ENCODE results near the gene CADM2. TPM values are rescaled to one million over a fixed set of nuclear protein-coding genes. Genes with fewer than 3 reads are reported as not detected.
A peak's percentile ranks its signal among the peaks of the same experiment; 100 is the strongest.
"Not testable (repeated sequence)": the region's sequence is repeated elsewhere in the genome, so short reads cannot be mapped to it uniquely, and the experiment has no call there.

CADM2 gene
- not detected in 2 replicates for total RNA-seq (2014; rRNA removed; shearing (Covaris generic))

DNA sequence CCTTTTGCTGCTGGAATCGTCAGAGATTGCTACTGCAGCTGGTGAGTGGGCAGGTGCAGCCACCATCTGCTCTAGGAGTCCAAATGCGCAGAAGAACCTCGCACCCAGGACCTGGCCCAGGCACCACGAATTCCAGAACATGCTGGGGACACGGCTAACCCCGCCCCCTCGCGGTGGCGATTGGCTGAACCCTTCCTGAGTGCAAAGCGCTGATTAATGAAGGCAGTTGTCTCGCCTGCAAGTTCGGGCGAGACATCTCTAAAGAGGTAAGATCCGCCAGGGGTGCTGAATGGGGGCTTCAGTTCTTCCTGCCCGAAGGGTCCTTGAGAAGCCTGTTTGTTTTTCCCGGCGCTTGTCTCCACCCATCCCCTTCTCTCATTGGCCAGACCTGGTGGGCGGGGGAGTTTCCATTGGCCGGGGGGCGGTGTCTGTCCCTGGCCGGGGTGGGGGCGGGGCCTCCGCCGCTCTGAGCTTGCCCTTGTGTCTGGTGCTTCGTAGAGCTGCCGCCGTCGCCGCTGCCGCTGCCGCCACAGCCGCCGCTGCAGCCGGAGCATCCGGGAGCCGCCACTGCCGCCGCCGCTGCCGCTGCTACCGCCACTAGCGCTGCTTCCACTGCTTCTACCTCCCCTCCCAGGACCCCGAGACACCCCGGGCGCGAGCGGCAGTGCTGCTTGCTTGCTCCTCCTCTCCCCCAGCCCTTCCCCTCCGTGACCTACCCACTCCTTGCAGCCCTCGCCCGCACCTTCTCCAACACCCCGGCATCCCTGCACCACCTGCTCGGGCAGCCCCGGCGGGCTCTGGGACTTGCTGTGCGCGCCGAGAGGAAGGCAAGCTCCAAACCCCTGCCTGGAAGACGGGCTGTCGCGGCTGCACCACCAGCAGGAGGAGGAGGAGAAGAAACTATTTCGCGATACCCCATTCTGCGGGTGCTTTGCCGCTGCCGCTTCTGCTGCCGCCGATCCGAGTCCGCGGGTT is at the start of gene CADM2:
TSS of gene CADM2 (plus strand) at position 495 of the 975 bp plus-strand sequence.
- DNase-seq (ENCODE audit: low spot score): peak; percentile 44

DNA sequence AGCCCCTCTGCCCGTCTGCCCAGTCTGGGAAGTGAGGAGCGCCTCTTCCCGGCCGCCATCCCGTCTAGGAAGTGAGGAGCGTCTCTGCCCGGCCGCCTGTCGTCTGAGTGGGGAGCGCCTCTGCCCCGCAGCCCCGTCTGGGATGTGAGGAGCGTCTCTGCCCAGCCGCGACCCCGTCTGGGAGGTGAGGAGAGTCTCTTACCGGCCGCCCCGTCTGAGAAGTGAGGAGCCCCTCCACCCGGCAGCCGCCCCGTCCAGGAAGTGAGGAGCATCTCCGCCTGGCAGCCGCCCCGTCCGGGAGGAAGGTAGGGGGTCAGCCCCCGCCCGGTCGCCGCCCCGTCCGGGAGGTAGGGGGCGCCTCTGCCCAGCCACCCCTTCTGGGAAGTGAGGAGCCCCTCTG is 40.2 kb upstream of the CADM2 start:
- not testable (repeated sequence) for DNase-seq (ENCODE audit: low spot score)

DNA sequence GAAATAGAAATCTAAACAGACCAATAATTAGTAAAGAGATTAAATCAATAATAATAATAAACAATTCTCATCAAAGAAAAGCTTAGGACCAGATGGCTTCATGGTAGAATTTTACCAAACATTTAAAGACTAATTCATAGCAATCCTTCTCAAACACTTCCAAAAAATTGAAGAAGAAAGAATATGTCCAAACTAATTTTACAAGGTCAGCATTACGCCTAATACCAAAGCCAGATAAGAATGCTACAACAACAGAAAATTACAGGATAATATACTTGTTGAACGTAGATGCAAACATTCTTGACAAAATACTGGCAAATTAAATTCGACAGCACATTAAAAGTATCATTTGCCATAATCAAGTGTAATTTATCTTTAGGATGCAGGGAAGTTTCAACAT is 36.1 kb upstream of the CADM2 start:
- DNase-seq (ENCODE audit: low spot score): no peak

GRCh38 chr3:84925571-84925970 is 33.2 kb upstream of the CADM2 start:
- no peak for DNase-seq (ENCODE audit: low spot score)

- no peak for DNase-seq (ENCODE audit: low spot score)
Observed at GRCh38 chr3:84943379-84943778, 15.4 kb upstream of the CADM2 start.

GRCh38 chr3:84946240-84946639 is 12.5 kb upstream of the CADM2 start:
- peak; percentile 5 for DNase-seq (ENCODE audit: low spot score)

DNA sequence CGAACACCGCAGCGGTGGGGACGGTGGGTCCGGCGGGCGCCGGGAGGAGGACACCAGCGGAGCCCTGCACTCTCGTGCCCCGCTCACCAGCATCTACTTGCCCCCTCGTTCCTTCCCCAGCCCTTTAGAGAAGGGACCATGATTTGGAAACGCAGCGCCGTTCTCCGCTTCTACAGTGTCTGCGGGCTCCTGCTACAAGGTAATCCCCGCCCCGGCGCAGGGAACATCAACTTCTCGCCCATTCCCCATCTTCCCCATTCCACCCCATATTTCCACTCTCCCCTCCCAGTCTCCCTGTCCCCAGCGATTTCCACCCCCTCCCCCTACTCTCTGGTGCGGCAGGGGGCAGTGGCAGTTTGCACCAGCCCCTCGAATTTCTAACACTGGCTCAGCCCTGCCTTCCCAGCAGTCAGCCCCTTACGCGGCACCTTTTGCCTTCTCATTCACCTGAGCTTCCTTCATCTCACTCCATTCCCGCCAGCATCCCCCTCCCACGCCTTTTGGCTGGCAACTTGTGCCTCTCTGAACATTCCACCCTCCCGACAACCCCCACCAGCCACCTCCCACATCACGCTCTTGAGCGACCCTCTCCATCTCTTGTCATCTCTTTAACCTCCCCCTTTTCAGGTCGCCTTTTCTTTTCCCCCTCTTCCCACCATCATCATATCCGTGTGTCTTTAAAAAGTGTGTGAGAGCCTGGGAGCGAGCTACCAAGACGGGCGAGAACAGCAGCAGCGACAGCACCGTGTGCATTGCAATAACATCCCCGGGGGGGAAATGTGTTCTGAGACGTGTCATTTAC is 882 bp downstream of the CADM2 start:
- no peak for DNase-seq (ENCODE audit: low spot score)

- no peak for DNase-seq (ENCODE audit: low spot score)
Observed at GRCh38 chr3:84960581-84960980, 1.8 kb downstream of the CADM2 start.

DNA sequence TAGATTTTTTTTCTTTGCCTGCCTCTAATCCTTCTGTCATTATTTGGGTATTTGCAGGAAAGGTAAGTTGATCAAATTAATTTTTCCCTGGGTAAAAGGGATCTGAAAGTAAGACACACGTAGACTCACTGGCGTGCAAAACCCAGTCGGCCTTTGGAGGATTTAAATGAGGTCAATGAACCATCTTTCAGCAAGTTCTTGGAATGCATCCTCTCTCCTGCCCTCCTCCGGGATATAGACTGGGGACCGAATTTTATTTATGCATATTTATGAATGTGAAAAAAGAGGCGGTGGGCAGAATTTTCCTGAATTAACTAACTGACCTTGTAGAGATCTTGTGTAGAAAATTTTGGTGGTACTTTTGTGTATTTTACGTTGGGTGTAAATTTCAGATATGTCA is 2.2 kb downstream of the CADM2 start:
- no peak for DNase-seq (ENCODE audit: low spot score)

DNA sequence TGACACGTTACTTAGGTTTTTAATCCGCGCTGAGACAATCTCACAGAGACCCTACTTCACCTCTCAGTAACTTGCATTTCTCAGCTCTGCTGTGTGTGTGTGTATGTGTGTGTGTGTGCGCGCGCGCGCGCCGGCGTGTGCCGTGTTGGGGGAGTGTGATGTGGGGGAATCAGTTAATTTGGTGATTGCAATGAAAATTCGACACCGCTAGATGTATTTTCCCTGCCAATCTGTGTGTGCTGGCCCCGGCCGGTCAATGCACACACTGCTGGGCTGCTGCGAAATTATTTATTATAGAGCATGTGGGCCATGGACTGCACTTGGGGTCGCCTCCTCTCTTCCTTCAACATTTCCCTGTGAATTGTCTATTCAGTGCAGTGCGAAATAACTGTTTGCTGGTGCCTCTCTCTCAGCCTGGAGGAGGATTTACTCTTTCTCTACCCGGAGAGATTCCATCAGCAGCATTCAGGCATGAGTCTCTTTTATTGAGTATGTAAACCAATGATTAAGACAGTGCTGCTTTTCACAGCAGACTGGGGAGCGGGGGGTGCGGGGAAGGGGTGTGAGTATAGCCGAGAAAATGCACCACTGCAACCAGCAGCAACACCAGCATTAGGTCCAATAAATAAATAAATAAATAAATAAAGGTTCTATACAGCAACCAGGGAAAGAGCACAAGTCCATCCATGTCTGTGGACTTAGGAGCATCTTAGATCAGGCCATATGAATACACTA is 2.9 kb downstream of the CADM2 start:
- DNase-seq (ENCODE audit: low spot score): no peak

- no peak for DNase-seq (ENCODE audit: low spot score)
Observed at GRCh38 chr3:84962415-84962814, 3.6 kb downstream of the CADM2 start.

DNA sequence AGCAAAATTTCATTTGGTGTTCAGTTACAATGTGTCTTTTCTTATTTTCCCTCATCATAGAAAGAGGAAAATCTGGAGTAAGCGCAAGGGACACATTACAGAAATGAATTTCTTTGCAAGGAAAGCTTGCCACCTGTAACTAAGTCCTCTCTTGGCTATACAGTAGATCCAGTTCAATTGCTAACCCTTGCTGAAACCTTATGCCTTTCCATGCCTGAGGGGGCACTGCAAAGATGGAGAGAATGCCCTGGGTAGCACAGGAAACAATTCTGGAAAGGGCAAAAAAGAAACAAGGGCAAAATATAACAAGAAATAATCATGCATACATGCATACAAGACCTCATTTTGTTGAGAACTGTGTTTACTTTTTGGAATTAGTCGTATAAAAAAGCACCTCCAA is 4.3 kb downstream of the CADM2 start:
- DNase-seq (ENCODE audit: low spot score): no peak

GRCh38 chr3:84965141-84965540 is 6.4 kb downstream of the CADM2 start:
- DNase-seq (ENCODE audit: low spot score): no peak

GRCh38 chr3:84967767-84968581 is 9.2 kb downstream of the CADM2 start:
- DNase-seq (ENCODE audit: low spot score): no peak

DNA sequence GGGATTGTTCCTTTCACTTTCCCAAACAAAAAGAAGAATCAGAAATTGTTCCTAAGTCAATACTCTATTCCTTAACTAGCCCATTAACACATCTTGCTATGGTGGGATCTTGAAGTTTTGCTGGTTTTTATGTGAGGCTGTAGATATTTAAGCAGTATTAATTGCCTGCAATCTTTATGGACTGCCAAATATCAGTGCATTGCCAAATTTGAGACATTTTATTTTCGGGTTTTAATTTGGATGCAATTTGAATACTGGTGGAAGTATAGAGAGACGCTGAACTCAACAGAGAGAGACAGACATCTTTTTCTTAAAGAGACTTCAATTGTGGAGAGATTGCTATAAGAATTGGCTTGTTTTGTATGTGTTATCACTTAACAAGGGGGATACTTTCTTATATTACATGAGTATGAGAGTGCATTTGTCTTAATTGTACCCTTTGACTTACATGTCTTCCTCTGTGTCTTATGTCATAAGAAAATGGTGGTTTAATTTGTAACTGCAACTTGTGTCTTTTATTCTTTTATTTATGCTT is 10.0 kb downstream of the CADM2 start:
- no peak for DNase-seq (ENCODE audit: low spot score)

DNA sequence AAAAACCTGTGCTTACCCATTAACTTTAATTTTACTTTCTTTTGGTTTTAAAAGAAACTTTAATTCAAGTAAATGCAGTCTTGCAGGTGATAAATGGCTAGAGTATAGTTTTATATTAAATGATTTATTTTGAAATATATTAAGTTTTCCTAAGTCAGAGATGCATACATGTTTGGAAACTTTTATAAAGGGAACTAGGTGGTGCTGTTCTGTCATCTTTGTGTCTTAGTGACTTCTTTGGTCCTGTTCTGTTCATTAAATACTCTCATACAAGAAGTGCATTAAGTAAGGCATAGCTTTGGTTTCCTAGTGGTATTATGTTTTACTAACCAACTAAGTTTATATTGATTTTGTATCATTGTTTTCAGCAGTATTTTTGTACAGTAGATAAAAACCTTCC is 15.6 kb downstream of the CADM2 start:
- no peak for DNase-seq (ENCODE audit: low spot score)

GRCh38 chr3:84977021-84977420 is 18.2 kb downstream of the CADM2 start:
- no peak for DNase-seq (ENCODE audit: low spot score)

DNA sequence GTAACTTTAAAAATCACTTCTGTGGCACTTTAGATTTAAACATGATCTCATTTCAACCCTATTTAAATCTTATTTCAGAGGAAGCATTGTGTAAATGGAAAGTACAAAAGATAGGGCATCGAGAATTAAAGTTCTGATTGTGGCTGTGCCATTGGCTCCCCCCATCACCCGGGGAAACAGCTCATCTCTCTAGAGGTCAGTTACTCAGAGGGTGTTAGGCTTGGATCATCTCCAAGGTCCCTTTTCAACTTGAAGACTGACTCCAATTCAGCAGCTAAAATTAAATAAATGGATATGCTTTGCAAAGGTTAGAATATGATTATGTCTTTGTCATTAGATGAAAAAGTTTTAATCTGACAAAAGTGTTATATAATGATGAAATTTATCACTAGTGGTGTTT is 20.1 kb downstream of the CADM2 start:
- no peak for DNase-seq (ENCODE audit: low spot score)

DNA sequence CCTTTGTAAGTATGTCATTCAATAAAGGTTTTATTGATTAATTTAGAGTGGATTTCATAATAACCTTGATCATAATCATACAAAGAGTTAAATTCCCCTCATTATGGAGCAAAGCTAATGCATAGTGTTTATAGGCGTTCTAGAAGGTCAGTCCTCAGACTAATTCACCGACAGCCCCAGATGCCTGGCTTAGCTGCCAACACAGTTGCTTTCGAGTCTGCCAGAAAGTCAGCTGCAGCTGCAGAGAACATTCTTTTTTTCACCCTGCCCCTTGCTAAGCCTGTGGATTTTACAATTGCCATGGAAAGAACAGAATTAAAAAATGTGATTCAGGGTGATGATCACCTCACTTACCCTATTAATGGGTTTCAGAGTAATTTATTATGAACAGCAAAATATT is 21.2 kb downstream of the CADM2 start:
- DNase-seq (ENCODE audit: low spot score): no peak

- DNase-seq (ENCODE audit: low spot score): no peak
Observed at GRCh38 chr3:84980456-84980855, 21.7 kb downstream of the CADM2 start.

- no peak for DNase-seq (ENCODE audit: low spot score)
Observed at GRCh38 chr3:84983490-84983889, 24.7 kb downstream of the CADM2 start.
